HS-5 (cell line): ENCODE measurements around the gene LHFPL6.
A peak's percentile ranks its signal among the peaks of the same experiment; 100 is the strongest.

Source experiments
- DNase-seq: peaks from one replicate; pipeline ENCODE4 v3.0.0-alpha.2; 2012; ENCODE audit warnings: low read depth

The LHFPL6 gene

DNA sequence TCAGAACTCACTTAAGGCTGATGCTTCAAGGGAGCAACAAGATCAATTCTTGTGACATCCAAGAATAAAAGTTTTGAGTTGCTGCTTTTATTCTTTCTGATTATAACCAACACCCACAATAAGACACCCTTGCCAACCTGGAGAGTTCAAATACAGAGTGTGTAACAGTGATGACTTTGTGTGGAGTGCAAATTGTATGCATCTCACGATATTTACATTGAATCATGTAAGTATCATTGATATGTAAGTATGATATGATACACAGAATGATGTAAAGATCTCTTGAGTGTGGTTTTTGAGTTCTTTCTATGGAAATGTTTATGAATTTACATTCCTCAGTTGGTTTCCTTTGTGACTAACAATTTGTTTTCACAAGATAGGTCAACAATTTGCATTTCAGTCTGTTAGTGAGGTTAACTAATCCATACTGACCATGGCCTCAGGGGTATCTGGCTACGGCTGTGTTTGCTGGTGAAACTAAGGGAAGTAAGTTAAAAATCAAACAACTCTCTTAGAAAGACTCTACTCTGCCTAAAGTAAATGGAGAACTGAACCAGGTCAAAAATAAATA is 12.4 kb downstream of the LHFPL6 start:
- DNase-seq = no peak

- no peak for DNase-seq
These were observed 14.6 kb downstream of the LHFPL6 start for GRCh38 chr13:39588384-39588783.

DNA sequence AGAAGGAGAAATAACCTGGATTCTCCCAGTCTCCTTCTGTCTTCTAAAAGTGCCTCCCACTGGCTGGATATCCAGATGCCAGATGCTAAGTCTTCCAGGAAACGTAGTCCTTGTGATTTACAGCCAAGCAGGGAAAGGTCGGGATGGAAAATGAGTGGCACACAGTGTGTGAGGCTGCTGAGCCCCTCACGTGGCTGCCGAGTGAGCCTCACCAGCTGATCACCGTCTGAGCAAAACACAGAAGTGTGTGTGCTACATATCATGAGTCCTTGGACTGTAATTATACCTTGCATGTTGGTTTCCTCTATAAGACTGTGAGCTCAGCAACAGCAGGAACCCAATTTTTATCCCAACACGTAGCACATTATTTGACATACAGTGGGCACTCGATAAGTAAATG is 15.1 kb downstream of the LHFPL6 start:
- no peak for DNase-seq

DNA sequence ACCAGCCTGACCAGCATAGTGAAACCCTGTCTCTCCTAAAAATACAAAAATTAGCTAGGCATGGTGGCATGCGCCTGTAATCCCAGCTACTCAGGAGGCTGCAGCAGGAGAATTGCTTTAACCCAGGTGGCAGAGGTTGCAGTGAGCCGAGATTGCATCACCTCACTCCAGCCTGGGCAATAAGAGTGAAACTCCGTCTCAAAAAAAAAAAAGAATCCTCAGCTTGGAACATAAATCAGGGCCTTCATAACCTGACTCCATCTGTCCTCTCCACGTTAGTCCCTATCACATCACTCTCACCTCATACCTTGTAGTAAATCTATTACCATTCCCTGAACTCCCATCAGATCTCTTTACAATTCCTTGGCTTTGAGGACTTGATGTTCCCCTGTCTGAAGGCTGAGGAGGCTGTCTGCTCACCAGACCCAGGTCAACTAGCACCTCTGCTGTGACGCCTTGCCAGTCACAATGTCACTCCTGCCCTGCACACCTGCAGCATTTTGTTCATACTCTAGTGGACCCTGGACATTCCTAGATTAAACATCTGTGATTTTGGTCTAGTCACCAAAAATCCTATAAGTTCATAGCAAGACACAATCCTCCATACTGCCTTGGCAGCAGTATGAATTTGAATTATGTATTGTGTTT is 15.9 kb downstream of the LHFPL6 start:
- no peak for DNase-seq

- no peak for DNase-seq
These were observed 16.8 kb downstream of the LHFPL6 start for GRCh38 chr13:39586151-39586550.

- DNase-seq = no peak
These were observed 17.8 kb downstream of the LHFPL6 start for GRCh38 chr13:39585219-39585618.

- DNase-seq = no peak
These were observed 22.0 kb downstream of the LHFPL6 start for GRCh38 chr13:39580881-39581575.

- no peak for DNase-seq
These were observed 24.1 kb downstream of the LHFPL6 start for GRCh38 chr13:39578821-39579291.

DNA sequence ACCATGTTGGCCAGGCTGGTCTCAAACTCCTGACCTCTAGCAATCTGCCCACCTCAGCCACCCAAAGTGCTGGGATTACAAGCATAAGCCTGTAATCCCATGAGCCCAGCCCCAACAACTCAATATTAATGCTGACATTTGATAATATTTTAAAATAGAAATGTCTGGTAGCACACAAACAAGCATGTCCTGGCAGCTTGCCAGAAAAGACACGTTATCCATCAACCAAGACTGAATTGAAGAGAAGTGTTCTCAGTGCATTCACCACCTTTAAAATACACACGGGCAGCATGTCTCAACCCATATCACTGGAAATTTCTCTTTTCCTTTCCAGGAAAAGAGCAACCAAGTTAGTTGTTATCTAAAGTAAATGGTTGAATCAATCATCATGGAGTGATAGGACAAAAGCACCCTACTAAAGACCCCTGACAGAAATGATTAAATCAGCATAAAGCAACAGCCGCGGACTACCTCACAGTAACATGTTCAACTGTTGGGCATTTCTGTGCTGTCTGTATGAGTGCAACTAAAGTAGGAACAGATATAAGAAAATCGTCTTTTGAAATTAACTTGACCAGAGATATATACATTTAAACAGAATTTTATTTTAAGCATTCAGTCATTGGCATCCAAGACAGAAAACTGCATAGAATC is 25.0 kb downstream of the LHFPL6 start:
- no peak for DNase-seq

GRCh38 chr13:39577203-39577602 is 25.8 kb downstream of the LHFPL6 start:
- DNase-seq = no peak

DNA sequence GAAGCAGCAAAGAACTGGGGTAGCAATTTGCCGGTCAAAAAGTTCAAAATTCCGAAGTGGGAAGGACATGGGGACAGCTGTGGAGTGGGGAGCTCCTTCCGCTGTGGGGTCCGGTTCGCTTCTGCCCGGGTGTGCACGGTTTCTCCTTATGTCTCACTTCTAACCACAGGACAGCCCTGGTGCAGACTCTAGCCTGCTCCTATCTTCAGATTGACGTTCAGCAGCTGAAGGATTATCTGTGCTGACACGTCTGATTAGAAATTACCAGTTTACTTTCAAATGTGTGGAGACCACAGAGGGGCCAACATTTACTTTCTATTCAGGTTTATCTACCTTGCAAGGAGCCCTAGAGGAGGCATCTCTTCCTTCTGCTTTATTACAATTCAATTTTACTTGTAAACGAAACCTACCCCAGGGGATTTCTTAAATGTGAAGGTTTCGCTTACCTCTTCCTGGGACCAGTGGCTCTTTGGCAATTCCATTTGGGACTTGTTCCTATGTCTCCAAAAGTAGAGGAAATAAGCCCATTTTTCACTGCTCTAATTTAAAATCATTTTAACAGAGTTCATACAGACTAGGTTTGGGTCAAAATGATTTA is 27.3 kb downstream of the LHFPL6 start:
- no peak for DNase-seq

- no peak for DNase-seq
These were observed 31.4 kb downstream of the LHFPL6 start for GRCh38 chr13:39571502-39572092.

DNA sequence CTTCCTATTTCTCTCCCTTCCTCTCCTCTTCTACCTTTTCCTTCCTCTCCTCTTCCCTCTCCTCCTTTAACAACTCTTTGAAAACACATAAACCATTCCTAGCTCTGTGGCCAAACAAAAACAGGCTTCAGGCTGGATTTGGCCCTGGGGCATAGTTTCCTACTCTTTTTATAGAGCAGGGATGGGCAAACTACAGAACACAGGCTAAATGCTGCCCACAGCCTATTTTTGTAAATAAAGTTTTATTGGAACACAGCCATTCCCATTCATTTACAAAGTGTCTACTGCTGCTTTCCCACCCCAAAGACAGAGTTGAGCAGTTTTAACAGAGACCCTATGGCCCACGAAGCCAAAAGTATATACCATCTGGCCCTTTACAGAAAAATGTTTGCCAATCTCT is 35.4 kb downstream of the LHFPL6 start:
- DNase-seq = no peak

- no peak for DNase-seq
These were observed 36.6 kb downstream of the LHFPL6 start for GRCh38 chr13:39566216-39566869.

- peak; percentile 65 for DNase-seq
These were observed 37.7 kb downstream of the LHFPL6 start for GRCh38 chr13:39565036-39565949.

DNA sequence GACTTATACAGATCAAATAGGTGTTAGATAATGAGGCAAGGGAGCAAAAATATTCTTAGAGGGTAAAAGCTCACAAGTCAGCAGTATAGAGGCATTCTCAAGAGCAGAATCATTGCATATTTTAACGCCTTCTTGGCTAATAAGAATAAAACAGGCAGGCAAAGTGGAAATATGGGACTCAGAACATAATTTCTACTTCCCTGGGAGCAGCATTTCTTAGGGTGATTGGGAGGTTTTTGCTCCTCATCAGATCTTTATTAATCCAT is 39.6 kb downstream of the LHFPL6 start:
- no peak for DNase-seq

- DNase-seq = no peak
These were observed 41.0 kb downstream of the LHFPL6 start for GRCh38 chr13:39561971-39562370.

DNA sequence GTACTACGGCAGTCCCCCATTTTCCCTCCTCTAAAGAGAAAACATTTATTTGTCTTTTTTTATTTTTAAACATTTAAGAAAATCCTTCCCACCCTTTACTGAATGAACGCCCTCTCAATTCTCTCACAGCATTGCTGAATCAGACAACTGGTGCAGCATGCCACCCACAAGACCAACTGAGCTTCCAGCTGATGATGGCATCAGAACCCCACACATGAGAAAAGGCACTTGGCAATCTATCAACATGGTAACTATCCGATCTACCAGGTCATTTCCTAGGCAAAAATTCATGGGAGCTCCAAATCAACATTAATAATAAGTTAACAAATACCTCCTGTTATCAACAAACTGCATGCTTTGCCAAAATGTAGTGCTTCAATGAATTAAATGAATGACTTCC is 43.1 kb downstream of the LHFPL6 start:
- no peak for DNase-seq

- no peak for DNase-seq
These were observed 45.6 kb downstream of the LHFPL6 start for GRCh38 chr13:39557285-39557955.

DNA sequence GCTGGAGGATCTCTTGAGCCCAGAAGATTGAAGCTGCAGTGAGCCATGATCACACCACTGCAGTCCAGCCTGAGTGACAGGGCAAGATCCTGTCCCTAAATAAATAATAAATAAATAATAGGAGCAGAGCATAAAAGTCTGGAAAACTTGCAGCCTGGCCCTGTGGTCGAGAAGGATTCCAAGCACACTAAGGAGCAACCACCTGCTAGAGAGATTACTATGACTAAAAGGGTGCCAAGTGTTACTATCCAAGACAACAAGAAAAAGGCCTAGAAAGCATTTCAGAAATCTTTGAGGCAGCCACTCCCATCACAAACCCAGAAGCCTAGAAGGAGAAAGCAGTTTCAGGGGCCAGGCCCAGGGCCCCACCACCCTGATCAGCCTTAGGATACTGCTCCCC is 46.1 kb downstream of the LHFPL6 start:
- DNase-seq = no peak
